ENCODE data around the gene TMEM69. TPM values are rescaled to one million over a fixed set of nuclear protein-coding genes. Genes with fewer than 3 reads are reported as not detected.

The TMEM69 gene, protein sequence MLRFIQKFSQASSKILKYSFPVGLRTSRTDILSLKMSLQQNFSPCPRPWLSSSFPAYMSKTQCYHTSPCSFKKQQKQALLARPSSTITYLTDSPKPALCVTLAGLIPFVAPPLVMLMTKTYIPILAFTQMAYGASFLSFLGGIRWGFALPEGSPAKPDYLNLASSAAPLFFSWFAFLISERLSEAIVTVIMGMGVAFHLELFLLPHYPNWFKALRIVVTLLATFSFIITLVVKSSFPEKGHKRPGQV
- total RNA-seq = 48.7 and 55.4 TPM in 2 replicates

DNA sequence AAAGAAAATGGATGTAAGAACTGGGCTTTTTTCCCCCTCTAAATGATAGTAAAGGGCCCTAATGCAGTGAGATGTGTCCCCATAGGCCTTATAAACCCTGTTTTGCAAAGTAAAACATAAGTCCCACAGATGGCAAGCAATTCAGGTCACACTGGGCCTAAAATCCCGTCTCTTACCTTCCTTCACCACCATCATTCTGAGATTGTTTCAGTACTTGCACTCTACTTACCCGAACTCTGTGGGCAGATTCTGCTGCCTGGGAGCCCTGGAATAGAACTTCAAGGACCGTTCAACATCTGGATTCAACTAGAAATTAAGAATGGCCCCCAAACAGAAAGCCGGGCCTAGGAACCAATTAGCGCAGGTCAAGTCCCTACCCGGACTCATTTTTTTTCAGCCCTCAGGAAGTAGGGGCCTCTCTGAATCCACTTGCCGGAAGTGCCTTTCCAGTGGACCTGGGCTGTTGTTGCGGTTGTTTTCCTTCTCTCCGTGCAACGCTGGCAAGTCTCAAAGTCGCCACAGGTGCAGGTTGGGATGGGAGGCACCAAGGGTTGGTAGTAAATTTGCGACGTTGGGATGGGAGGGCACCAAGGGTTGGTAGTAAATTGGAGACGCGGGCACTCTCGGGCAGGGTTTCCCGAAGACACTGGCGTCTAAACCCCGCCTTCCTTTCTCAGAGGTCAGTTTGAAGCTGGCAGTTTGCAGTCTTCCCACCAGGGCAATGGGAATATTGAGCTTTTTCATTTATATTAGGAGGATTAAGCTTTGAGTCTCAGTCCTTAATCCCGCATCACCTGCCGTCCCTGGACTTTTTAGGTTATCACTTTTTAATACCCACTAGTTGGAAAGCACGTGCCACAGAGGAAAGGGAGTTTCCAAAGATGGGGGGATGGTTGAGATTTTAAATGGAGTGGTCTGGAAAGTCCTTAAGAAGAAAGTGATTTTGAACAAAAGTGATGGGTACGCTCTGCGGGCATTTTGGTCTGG lies at the start of gene TMEM69:
TMEM69 (plus strand) TSS at position 428 of the 987 bp plus-strand sequence. CDS start 2,888 bp downstream, outside the sequence.

DNA sequence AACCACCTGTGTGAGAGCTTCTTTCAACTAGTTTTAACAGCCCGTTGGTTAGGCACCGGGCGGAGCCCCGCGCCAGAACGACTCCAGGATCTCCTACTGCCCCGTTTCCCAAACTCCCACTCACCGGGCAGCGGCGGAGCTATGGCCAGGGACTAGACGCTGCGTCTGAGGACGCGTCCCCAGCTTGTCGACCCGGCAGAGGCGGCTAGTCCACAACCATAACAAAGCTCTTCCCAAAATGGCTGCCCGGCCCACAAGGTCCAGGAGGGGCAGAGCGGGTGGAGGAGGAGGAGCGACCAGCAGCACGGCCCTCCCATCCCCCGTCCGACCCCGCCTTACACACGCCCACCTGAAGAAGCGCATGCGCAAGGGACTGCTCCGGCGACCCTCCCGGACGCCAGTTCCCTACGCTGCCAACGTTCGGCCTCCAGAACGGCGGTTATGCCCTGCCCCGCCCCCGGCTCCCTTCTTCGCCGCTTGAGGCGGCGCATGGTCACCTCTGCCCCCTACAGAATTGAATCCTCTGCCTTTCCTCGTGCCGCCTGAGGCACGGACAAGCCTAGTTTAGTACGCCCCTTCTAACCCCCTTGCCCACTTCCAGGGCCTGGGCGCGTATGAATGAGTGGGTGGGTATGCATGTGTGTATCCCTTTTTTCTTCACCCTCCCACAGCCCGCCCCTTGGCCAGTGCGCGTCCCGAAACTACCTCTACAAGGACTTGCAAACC lies 1.5 kb upstream of the TMEM69 start, which contains the start of gene GPBP1L1:
GPBP1L1 (minus strand) TSS at position 246 of the 726 bp plus-strand sequence. CDS start 27,446 bp downstream, outside the sequence.

Other genes with a start within 250 kb of the TMEM69 start
- gene TESK2, start 197.0 kb upstream of the TMEM69 start, total RNA-seq = 3.2 and 4.7 TPM in 2 replicates
- gene CCDC163, start 188.1 kb upstream of the TMEM69 start, total RNA-seq = 0.51 and 1.2 TPM in 2 replicates
- gene MMACHC, start 187.9 kb upstream of the TMEM69 start, total RNA-seq = 2.5 and 3.5 TPM in 2 replicates
- gene PRDX1, start 166.3 kb upstream of the TMEM69 start, total RNA-seq = 671 and 698 TPM in 2 replicates
- 102 and 107 TPM in 2 replicates for gene AKR1A1, start 137.4 kb upstream of the TMEM69 start, total RNA-seq
- 67.7 and 83.7 TPM in 2 replicates for gene NASP, start 104.1 kb upstream of the TMEM69 start, total RNA-seq
- 0.19 and 0.56 TPM in 2 replicates for gene CCDC17, start 64.1 kb upstream of the TMEM69 start, total RNA-seq
- gene GPBP1L1, start 1.6 kb upstream of the TMEM69 start, total RNA-seq = 65.5 and 85.0 TPM in 2 replicates
- gene IPP, start 62.5 kb downstream of the TMEM69 start, total RNA-seq = 6.7 and 8.0 TPM in 2 replicates
- 10.3 and 15.2 TPM in 2 replicates for gene MAST2, start 115.4 kb downstream of the TMEM69 start, total RNA-seq